OCI-LY7 (cell line): ENCODE results near the gene DLEU7.

Source experiments
- EZH2phosphoT487 ChIP-seq: fragments of 200-600 bp; sonication (generic); IDR thresholded peaks from 2 replicates; pipeline ENCODE4 v1.6.1; 2018; ENCODE audit warnings: low read depth, borderline replicate concordance, mild to moderate bottlenecking, mixed run types, antibody characterized with exemption, low read length, moderate library complexity, mixed read lengths
- TF ChIP-seq, protein P1 (sequence below): fragments of 200-600 bp; sonication (generic); conservative IDR thresholded peaks from 2 replicates; pipeline ENCODE4 v1.5.1; 2014; ENCODE audit warnings: mild to moderate bottlenecking, antibody characterized with exemption, low read length, moderate library complexity, mixed read lengths

DNA sequence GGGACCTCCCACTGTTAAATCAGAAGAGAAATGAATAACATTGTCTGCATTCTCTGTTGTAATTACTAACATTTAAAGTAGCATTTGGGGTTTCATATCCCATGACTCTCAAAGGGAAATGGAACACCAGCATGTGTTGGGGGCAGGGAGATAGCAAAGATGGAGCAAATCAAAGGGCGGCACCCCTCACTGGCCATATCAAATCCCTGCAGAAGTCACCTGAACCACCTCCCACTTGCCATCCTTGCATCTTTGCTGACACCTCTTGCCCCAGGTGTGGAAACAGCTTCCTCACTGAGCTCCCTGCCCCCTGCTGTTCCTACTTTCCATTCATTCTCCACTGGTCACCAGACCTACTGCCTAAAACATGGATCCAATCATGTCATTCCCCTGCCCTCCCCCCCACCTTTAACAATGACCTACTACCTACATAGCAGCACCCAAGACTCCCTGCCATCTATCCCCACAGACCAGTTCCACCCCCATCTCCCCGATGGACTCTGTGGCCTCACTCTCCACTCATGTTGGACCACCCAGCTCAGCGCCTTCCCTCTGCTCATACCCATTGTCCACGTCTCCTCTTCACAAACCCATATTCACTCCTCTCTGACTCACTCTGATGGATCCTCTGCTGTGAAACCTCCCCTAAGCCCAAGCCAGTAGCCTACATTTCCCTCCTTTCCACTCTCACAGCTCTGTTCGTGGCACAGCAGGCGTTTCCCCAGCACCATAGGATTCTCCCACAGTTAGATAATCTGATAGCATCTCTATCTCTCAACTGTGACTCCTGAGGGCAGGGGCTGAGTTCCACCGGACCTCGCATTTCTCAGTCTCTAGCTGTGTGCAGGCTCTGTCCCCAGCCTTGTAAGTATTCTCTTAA lies 55.9 kb downstream of the DLEU7 start:
- TF ChIP-seq, protein P1, sequence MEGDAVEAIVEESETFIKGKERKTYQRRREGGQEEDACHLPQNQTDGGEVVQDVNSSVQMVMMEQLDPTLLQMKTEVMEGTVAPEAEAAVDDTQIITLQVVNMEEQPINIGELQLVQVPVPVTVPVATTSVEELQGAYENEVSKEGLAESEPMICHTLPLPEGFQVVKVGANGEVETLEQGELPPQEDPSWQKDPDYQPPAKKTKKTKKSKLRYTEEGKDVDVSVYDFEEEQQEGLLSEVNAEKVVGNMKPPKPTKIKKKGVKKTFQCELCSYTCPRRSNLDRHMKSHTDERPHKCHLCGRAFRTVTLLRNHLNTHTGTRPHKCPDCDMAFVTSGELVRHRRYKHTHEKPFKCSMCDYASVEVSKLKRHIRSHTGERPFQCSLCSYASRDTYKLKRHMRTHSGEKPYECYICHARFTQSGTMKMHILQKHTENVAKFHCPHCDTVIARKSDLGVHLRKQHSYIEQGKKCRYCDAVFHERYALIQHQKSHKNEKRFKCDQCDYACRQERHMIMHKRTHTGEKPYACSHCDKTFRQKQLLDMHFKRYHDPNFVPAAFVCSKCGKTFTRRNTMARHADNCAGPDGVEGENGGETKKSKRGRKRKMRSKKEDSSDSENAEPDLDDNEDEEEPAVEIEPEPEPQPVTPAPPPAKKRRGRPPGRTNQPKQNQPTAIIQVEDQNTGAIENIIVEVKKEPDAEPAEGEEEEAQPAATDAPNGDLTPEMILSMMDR: no peak
- no peak for TF ChIP-seq EZH2phosphoT487
